Mucosa of stomach (tissue), 1 donor: ENCODE data around the gene SPTBN1.
A peak's percentile ranks its signal among the peaks of the same experiment; 100 is the strongest.

Experiments
- H3K27me3 ChIP-seq: one replicate; pipeline ENCODE4 v1.7.0; 2013; ENCODE audit warnings: mild to moderate bottlenecking, low read length; ENCODE audit not compliant: control insufficient read depth, insufficient read depth
- H3K36me3 ChIP-seq: one replicate; pipeline ENCODE4 v1.7.0; 2013; ENCODE audit warnings: low read length; ENCODE audit not compliant: control insufficient read depth, insufficient read depth
- H3K4me1 ChIP-seq: one replicate; pipeline ENCODE4 v1.7.0; 2013; ENCODE audit warnings: mild to moderate bottlenecking, low read length; ENCODE audit not compliant: control insufficient read depth, insufficient read depth
- H3K4me3 ChIP-seq: one replicate; pipeline ENCODE4 v1.7.0; 2013; ENCODE audit warnings: low read length
- H3K9ac ChIP-seq: one replicate; pipeline ENCODE4 v1.7.0; 2013; ENCODE audit warnings: mild to moderate bottlenecking, low read length, moderate library complexity
- H3K9me3 ChIP-seq: one replicate; pipeline ENCODE4 v1.7.0; 2013; ENCODE audit warnings: mild to moderate bottlenecking, low read length, moderate library complexity; ENCODE audit not compliant: control insufficient read depth
- donor health status: Pancreatic carcinoma.

Gene SPTBN1

DNA sequence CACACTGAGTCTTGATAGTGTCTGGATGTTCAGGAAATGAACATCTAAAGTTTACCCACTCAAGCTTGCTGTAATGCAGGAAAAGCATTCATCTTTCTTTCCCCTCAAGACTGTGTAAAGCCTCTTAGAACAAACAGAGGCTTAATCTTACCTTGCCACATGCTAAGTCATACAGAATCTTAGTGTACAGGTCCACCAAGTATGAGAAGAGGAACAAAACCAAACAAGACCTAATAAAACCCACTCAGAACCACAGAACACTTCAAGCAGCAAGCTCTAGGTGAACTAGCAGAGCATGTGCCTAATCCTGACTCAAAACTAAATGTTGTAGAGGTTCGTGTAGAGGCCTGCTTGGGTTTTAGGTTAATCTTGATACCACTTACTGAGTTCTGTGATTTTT is 97.6 kb downstream of the SPTBN1 start:
- no peak overlapping the region for H3K4me3 ChIP-seq
- H3K9ac ChIP-seq, result no peak overlapping the region
- no peaks in the 10 kb centered on the region for H3K27me3 ChIP-seq
- H3K36me3 ChIP-seq, result no peaks in the 10 kb centered on the region
- no peaks in the 10 kb centered on the region for H3K9me3 ChIP-seq
- peaks cover 36% of the 10 kb centered on the region for H3K4me1 ChIP-seq

DNA sequence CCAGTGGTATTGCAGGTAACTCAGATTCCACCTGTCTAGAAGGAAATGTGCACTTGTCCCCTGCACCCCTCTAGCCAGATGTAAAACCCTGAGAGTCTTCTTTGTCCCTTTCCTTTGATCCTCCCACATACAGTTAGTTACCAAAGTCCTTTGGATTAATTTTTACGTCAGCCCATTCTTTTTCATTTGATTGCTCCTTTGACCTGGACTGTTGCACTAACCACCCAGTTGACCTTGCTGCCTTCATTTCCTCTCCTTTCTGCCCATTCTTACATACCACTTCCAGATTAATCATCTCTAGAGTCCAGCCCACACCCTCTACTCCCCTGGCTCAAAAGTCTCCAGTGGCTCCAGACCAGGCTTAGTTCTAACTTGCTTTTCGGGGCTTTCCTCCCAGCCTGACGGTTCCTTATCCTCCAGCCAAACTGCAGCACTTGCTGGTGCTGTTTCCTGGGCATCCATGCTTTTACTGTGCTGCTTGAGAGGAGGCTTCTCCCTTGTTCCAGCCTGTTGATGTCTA is 99.3 kb downstream of the SPTBN1 start:
- peaks cover 24% of the 10 kb centered on the region for H3K4me1 ChIP-seq
- H3K9ac ChIP-seq, result no peak overlapping the region
- H3K36me3 ChIP-seq, result no peaks in the 10 kb centered on the region
- H3K9me3 ChIP-seq, result no peaks in the 10 kb centered on the region
- H3K4me3 ChIP-seq, result no peak overlapping the region
- H3K27me3 ChIP-seq, result no peaks in the 10 kb centered on the region

DNA sequence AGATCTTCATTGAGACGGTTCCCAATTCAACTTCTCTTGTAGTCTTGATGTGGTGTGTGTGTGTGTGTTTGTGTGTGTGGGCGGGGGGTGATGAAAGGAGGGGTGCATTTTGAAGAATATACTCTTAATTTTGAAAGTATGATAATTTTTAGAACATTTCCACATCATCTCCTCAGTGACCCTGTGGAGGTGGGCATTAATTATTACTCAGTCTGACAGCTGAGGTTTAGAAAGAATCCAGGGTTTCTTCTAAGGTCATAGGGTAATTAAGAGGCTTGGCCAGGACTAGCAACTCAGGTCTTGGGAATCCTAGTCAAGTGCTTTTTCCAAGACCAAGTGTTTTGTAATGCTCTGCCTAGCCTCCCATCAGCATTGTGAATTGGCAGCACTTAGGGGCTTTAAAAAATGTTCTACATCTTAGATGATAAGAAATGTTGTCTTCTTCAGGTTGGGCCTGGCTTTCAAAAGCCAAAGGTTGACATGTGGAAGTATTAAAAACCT is 100.5 kb downstream of the SPTBN1 start:
- peak overlapping the region; percentile 79 for H3K9ac ChIP-seq
- H3K4me3 ChIP-seq, result no peak overlapping the region
- no peaks in the 10 kb centered on the region for H3K27me3 ChIP-seq
- H3K36me3 ChIP-seq, result no peaks in the 10 kb centered on the region
- peaks cover 14% of the 10 kb centered on the region for H3K4me1 ChIP-seq
- no peaks in the 10 kb centered on the region for H3K9me3 ChIP-seq

DNA sequence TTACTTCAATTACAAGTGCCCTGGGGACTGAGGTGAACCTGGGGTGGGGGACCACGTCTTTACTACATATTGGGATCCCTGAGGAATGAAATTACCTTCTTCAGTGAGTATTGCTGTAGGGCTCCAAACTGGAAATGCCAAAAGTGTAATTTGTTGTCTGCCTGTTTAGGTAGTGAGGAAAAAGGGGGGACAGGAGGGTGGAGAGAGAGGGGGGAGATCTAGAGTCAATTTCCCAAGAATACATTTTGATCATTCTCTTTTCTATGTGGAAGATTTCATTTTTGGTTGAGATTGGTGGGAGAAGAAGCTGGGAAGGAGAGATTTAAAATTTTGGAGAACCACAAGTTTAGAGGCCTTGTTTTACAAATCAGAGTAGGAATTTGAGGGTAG is 101.1 kb downstream of the SPTBN1 start:
- Histone ChIP-seq H3K36me3 (no peaks in the 10 kb centered on the region), H3K9ac (peak overlapping the region; percentile 79), H3K4me1 (peaks cover 18% of the 10 kb centered on the region), H3K9me3 (no peaks in the 10 kb centered on the region), H3K4me3 (peak overlapping the region; percentile 61), H3K27me3 (no peaks in the 10 kb centered on the region)

DNA sequence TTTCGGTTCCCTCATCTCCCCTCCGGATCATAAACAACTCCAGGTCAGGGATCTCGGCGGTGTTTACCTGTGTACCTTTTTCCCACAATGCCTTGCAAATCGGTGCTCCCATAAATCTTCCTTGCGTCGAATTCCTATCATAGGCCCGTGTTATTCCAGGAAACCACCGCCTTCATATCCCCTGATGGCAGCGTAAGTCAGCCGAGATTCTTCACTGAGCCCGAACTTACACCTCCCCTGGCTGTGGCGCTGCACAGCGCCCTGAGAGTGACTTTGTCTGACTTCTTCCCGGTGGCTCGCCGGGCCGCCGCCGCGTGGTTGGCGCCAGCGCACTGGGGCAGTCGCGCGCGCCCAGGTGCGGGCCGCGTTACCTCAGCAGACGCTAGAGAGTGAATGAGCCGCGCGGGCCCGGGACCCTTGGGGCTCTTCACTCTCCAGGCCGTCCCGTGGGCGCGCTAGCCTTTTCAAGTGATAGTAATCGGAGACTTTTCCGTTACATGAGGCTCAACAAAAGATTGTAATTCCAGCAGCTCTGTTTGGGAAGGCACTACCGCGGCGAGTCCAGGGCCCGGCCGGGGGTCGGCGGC is 101.6 kb downstream of the SPTBN1 start:
- H3K27me3 ChIP-seq, result no peaks in the 10 kb centered on the region
- H3K9ac ChIP-seq, result peak overlapping the region; percentile 79
- peak overlapping the region; percentile 61 for H3K4me3 ChIP-seq
- H3K36me3 ChIP-seq, result no peaks in the 10 kb centered on the region
- H3K4me1 ChIP-seq, result peaks cover 23% of the 10 kb centered on the region
- no peaks in the 10 kb centered on the region for H3K9me3 ChIP-seq

DNA sequence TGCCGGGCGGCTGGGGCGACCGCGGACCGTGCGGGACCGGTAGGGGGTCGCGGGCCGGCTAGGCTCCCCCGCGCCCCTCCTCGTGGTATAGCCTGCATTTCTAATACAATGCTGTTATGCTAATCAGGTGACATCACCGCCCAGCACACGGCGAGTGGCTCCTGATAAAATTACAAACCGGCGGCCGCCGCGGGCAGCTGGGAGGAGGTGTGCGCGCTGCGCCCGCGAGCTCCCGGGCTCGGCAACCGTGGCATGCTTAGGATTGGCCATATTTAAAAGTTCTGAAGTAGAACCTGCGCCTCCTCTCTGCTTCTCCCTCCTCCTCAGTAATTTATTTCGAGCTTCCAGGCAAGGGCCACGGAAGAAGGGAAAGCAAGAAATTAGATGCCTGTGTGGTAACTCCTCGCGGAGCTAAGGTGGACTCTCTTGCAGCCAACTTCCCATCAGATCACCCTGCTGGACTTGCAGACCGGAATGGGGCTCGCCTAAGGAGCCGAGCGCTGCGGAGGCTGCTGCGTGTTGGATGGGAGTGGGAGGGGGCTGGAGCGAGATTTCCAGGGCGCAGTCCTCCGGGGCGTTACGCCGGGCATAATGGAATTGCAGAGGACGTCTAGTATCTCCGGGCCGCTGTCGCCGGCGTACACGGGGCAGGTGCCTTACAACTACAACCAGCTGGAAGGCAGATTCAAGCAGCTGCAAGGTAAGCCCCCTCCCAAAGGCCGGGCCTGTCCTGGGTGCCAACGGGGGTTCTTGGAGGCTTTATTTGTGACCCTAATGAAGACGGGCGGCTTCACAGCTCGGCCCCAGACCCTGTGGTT is 102.3 kb downstream of the SPTBN1 start:
- H3K27me3 ChIP-seq, result no peaks in the 10 kb centered on the region
- no peaks in the 10 kb centered on the region for H3K9me3 ChIP-seq
- peaks cover 25% of the 10 kb centered on the region for H3K4me1 ChIP-seq
- peak overlapping the region; percentile 79 for H3K9ac ChIP-seq
- peak overlapping the region; percentile 61 for H3K4me3 ChIP-seq
- H3K36me3 ChIP-seq, result no peaks in the 10 kb centered on the region

DNA sequence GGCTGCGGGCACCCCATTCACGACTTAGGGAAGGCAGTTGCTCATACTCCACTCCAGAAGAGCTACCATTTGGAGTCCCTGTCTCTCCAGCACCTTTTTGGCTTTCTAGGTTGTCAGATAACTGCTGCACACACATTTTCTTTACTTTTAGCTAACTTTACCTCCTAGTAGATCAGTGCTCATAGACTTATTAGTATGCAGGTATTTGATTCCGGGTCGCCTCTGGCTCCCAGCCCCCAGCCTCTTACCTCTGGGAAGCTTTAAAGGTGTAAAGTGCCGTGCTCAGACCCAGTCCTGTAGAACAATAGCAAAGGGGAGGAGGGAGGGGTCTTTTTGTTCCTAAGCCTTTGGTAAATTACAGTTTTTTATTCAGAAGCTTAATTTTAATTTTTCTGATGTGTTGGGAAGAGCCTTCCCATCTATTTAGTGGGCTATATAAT is 102.9 kb downstream of the SPTBN1 start:
- no peaks in the 10 kb centered on the region for H3K9me3 ChIP-seq
- peak overlapping the region; percentile 79 for H3K9ac ChIP-seq
- H3K36me3 ChIP-seq, result no peaks in the 10 kb centered on the region
- peaks cover 28% of the 10 kb centered on the region for H3K4me1 ChIP-seq
- H3K27me3 ChIP-seq, result no peaks in the 10 kb centered on the region
- peak overlapping the region; percentile 61 for H3K4me3 ChIP-seq

DNA sequence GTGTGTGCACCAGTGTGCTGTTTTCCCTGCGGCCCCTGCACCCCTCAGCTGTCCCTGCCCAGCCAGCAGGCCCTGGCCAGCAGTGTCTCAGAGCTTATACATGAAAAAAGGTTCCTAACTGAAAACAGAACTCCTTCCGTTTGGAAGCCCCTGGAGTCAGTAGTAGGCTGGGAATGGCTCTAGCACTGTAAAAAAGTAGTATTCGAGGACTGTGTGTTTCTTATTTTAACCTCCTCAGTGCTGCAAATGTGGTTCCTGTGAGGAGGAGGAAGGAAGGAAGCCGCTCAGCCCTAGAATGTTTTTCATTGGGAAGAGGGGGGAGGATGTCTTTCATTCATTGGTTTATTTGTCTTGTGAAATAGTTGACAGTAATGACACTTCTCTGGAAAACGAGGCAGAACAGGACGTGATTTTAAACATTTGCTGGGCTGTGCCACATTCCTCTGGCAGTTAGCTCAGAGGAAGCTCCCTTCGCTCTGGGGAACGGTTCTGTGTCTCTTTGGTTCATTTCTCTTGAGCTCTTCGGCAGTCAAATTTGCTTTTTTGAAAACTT is 103.5 kb downstream of the SPTBN1 start:
- Histone ChIP-seq H3K9ac (peak overlapping the region; percentile 79), H3K36me3 (no peaks in the 10 kb centered on the region), H3K4me3 (peak overlapping the region; percentile 61), H3K4me1 (peaks cover 32% of the 10 kb centered on the region), H3K27me3 (no peaks in the 10 kb centered on the region), H3K9me3 (no peaks in the 10 kb centered on the region)

DNA sequence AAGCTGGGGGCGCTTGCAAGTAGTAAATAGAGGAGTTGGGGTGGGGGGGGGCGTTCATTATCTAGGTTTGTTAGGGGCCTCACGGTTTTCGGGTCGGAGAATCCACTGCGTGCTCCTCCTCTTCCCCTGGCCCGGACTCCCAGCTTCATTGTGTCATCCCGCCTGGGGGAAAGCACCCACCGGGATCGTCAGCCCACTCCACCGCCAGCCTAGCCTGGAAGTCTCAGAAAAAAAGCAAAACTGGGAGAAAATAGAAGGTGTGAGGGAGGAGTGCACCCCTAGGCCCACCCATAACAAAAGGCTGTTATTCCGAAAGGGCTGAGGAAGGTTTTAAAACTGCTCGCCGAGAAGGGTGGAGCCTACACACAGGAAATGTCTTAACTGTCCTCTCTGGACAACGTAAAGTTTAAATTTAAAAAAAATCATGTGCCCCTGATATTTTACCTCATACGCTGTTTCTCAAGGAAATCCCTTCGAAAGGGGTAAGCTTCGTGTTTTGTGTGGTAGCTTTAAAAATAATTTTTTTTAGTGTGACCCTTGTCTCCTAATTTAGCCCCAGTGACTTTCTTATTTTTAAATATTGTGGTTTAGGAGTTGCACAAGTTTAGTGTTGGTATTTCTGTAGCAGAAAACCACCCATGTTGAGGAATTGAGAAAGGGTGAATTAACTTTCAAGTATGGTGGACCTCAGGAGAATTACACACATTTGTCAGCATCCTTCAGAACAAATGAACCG is 104.2 kb downstream of the SPTBN1 start:
- Histone ChIP-seq H3K9me3 (no peaks in the 10 kb centered on the region), H3K27me3 (no peaks in the 10 kb centered on the region), H3K4me3 (peak overlapping the region; percentile 61), H3K36me3 (no peaks in the 10 kb centered on the region), H3K4me1 (peaks cover 32% of the 10 kb centered on the region), H3K9ac (peak overlapping the region; percentile 79)

DNA sequence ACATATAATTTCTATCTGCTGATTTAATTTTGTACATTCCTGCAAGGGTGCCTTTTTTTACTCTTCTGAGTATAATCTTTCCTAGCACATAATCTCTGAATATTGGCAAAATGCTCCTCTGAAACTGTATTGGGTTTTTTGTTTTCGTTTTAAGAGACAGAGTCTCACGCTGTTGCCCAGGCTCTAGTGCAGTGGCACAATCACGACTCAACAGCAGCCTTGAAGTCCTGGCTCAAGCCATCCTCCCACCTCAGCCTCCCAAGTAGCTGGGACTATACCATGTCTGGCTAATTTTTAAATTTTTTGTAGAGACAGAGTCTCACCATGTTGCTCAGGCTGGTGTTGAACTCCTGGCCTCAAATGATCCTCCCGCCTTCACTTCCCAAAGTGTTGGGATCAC is 104.9 kb downstream of the SPTBN1 start:
- Histone ChIP-seq H3K4me1 (peaks cover 32% of the 10 kb centered on the region), H3K4me3 (no peak overlapping the region)

DNA sequence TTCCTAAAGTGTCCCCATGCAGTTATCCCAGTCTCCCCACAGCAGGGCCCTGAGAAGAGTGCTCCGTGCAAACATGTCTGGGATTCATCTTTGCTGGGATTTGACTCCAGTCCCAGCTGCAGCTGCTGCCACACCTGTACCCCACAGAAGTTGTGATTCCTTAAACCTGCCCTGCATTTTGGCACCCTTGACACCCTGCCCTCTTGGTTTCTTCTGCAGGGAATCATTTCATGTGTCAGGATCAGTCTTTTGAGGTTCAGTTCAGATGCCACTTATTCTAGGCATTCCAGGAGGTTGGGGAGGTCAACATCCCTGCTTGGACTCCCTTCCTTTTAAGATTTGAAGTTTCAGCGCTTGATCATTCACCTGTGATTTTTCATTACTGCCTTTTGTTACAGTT is 108.3 kb downstream of the SPTBN1 start:
- no peak overlapping the region for H3K9ac ChIP-seq
- H3K4me3 ChIP-seq, result no peak overlapping the region
- no peaks in the 10 kb centered on the region for H3K27me3 ChIP-seq
- no peaks in the 10 kb centered on the region for H3K9me3 ChIP-seq
- peaks cover 35% of the 10 kb centered on the region for H3K4me1 ChIP-seq
- no peaks in the 10 kb centered on the region for H3K36me3 ChIP-seq

More for the DNA sequence above, 104.9 kb downstream of the SPTBN1 start:
- no peaks in the 10 kb centered on the region for H3K27me3 ChIP-seq
- no peaks in the 10 kb centered on the region for H3K9me3 ChIP-seq
- H3K9ac ChIP-seq, result peak overlapping the region; percentile 40
- H3K36me3 ChIP-seq, result no peaks in the 10 kb centered on the region
